NB4 (cell line): ENCODE results near the gene GALNT17.

Source experiments
- DNase-seq: peaks from one replicate; pipeline ENCODE4 v3.0.0; 2010; ENCODE audit warnings: low read depth
- H3K4me3 ChIP-seq: one replicate; pipeline ENCODE4 v1.5.1; 2011; ENCODE audit warnings: mild to moderate bottlenecking, low read depth, low read length, moderate library complexity
- CTCF ChIP-seq: IDR thresholded peaks from one replicate; pipeline ENCODE4 v1.5.1; 2012; ENCODE audit warnings: low read depth, low read length
- MAX ChIP-seq: IDR thresholded peaks from 2 replicates; pipeline ENCODE4 v1.6.1; 2011; ENCODE audit warnings: low read depth, low read length
- MYC ChIP-seq: IDR thresholded peaks from 2 replicates; pipeline ENCODE4 v1.6.1; 2011; ENCODE audit warnings: low read depth, low read length
- POLR2A ChIP-seq: IDR thresholded peaks from 2 replicates; pipeline ENCODE4 v1.6.1; 2011; ENCODE audit warnings: mild to moderate bottlenecking; ENCODE audit not compliant: insufficient read length; ENCODE audit errors: extremely low read depth

The GALNT17 gene

GRCh38 chr7:71479231-71479630, 347.3 kb downstream of the GALNT17 start:
- no peak for TF ChIP-seq CTCF
- no peak for TF ChIP-seq POLR2A
- TF ChIP-seq MAX: no peak
- no peak for TF ChIP-seq MYC
- DNase-seq: no peak
- no peak overlapping the region for H3K4me3 ChIP-seq

GRCh38 chr7:71480791-71481190, 348.8 kb downstream of the GALNT17 start:
- no peak overlapping the region for H3K4me3 ChIP-seq
- DNase-seq: no peak
- TF ChIP-seq MYC: no peak
- no peak for TF ChIP-seq POLR2A
- no peak for TF ChIP-seq MAX
- TF ChIP-seq CTCF: no peak

- TF ChIP-seq MYC: no peak
- no peak for TF ChIP-seq CTCF
- no peak for TF ChIP-seq MAX
- TF ChIP-seq POLR2A: no peak
- DNase-seq: no peak
- H3K4me3 ChIP-seq: no peak overlapping the region
Observed at GRCh38 chr7:71482284-71482683, 350.3 kb downstream of the GALNT17 start.

GRCh38 chr7:71484380-71484779, 352.4 kb downstream of the GALNT17 start:
- TF ChIP-seq MAX (no peak), POLR2A (no peak), CTCF (no peak), MYC (no peak)
- DNase-seq: no peak

GRCh38 chr7:71485586-71485985, 353.6 kb downstream of the GALNT17 start:
- no peak overlapping the region for H3K4me3 ChIP-seq
- DNase-seq: no peak
- TF ChIP-seq CTCF: no peak
- TF ChIP-seq MYC: no peak
- TF ChIP-seq MAX: no peak
- TF ChIP-seq POLR2A: no peak

More at GRCh38 chr7:71484380-71484779, 352.4 kb downstream of the GALNT17 start:
- no peak overlapping the region for H3K4me3 ChIP-seq

GRCh38 chr7:71486414-71486813, 354.5 kb downstream of the GALNT17 start:
- no peak for DNase-seq
- H3K4me3 ChIP-seq: no peak overlapping the region
- TF ChIP-seq CTCF (no peak), MYC (no peak), MAX (no peak), POLR2A (no peak)
